ENCODE measurements around the gene VWA8. TPM values are rescaled to one million over a fixed set of nuclear protein-coding genes. Genes with fewer than 3 reads are reported as not detected.
"Not testable (repeated sequence)": the region's sequence is repeated elsewhere in the genome, so short reads cannot be mapped to it uniquely, and the experiment has no call there.

The VWA8 gene
- total and polyA plus RNA-seq, 9 donors = 6.5 to 16.0 (median 9.3) TPM

DNA sequence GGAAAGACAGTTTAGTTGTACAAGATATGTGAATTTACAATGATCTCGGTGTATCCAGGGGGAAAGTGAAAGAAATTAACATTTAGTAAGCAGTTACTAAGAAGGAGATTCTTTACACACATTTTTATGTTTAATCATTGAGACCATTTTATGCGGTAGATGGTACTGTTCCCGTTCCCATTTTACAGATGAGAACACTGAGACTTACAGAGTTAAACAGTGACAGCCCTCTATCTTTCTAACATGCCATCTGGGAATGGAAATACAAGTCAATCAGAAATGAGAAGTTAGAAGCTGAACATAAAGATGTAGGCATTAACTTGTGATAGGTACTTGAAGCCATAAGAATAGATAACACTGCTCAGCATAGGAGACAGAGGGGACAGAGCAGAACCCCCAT lies 144.9 kb downstream of the VWA8 start:
- no CpG with 5 or more reads among the region's 3 CpGs for WGBS (ENCODE audit: insufficient coverage)
- no peak for DNase-seq
- no peaks in the 10 kb centered on the region for H3K4me1 ChIP-seq (ENCODE audit: control insufficient read depth, insufficient read depth, low read length)
- no peak overlapping the region for H3K27ac ChIP-seq (ENCODE audit: low read length)
- no peaks in the 10 kb centered on the region for H3K9me3 ChIP-seq (replicated peaks; ENCODE audit: control insufficient read depth, low read depth, low read length)
- H3K4me3 ChIP-seq (ENCODE audit: low read length) = no peak overlapping the region
- H3K27me3 ChIP-seq (ENCODE audit: control insufficient read depth, insufficient read depth, low read length) = no peaks in the 10 kb centered on the region
- no peaks in the 10 kb centered on the region for H3K36me3 ChIP-seq (ENCODE audit: control insufficient read depth, insufficient read depth, low read length)

DNA sequence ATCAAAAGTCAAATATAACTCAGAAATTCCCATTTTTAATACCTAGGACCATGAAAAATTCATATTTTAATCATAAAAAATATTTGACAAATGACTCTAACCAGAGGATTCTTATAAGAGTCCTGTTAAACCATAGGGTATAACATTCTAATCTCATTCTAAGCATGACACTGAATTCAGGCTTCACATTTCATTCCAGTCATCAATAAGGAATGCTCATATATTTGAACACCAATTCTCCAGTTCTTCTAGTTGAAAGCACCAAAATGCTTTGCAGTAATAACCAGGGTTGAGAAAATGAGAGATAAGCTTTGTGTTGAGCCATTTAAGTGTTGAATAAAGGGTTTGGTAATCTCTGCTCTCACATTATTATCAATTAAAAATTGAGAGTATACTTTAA lies 147.5 kb downstream of the VWA8 start:
- no peak for DNase-seq
- Histone ChIP-seq H3K9me3 (replicated peaks; ENCODE audit: control insufficient read depth, low read depth, low read length) (no peaks in the 10 kb centered on the region), H3K36me3 (ENCODE audit: control insufficient read depth, insufficient read depth, low read length) (no peaks in the 10 kb centered on the region), H3K27ac (ENCODE audit: low read length) (no peak overlapping the region), H3K4me3 (ENCODE audit: low read length) (no peak overlapping the region), H3K4me1 (ENCODE audit: control insufficient read depth, insufficient read depth, low read length) (no peaks in the 10 kb centered on the region), H3K27me3 (ENCODE audit: control insufficient read depth, insufficient read depth, low read length) (no peaks in the 10 kb centered on the region)

DNA sequence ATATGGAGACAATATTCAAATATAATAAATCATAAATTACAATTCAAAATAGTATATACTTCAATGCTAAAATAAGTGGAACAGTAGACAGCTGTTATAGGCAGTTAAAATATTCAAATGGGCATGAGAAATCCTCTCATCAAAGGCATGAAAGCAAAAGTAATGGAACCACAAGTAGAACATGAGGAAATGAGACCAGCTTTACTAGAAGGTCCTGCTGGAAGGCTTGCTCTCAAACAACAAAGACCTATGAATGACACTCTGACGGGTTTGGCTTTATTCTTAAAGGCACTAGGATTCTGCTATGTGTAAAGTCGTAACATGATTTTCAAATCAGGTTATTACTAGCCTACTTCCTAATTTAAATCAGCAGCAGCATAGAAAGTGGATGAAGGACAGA lies 148.1 kb downstream of the VWA8 start:
- H3K36me3 ChIP-seq (ENCODE audit: control insufficient read depth, insufficient read depth, low read length) = no peaks in the 10 kb centered on the region
- no peaks in the 10 kb centered on the region for H3K4me1 ChIP-seq (ENCODE audit: control insufficient read depth, insufficient read depth, low read length)

DNA sequence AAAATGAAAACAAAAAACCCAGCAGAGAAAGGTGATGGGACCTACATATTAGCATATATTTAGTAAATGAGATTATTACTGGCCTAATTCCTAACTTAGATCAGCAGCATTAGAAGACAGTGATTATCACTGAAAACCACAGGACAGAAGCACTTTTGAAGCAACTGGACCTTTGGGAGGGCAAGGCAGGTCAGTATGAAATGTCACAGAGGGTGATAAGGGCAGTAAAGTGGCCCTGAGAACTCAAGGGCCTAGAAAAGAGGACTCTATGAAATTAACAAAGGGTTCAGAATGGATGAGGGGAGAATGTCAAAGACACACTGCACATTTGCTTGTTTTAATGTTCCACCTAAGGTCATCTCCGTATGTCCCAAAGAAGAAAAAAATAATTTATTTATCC lies 148.7 kb downstream of the VWA8 start:
- no peak overlapping the region for H3K27ac ChIP-seq (ENCODE audit: low read length)
- no peak for DNase-seq
- no peak overlapping the region for H3K4me3 ChIP-seq (ENCODE audit: low read length)
- no peaks in the 10 kb centered on the region for H3K4me1 ChIP-seq (ENCODE audit: control insufficient read depth, insufficient read depth, low read length)
- no peaks in the 10 kb centered on the region for H3K36me3 ChIP-seq (ENCODE audit: control insufficient read depth, insufficient read depth, low read length)
- WGBS (ENCODE audit: insufficient coverage) = no CpG with 5 or more reads among the region's 1 CpG
- H3K27me3 ChIP-seq (ENCODE audit: control insufficient read depth, insufficient read depth, low read length) = no peaks in the 10 kb centered on the region
- H3K9me3 ChIP-seq (replicated peaks; ENCODE audit: control insufficient read depth, low read depth, low read length) = no peaks in the 10 kb centered on the region

More for the DNA sequence above, 148.1 kb downstream of the VWA8 start:
- no CpG with 5 or more reads among the region's 2 CpGs for WGBS (ENCODE audit: insufficient coverage)
- Histone ChIP-seq H3K4me3 (ENCODE audit: low read length) (no peak overlapping the region), H3K9me3 (replicated peaks; ENCODE audit: control insufficient read depth, low read depth, low read length) (no peaks in the 10 kb centered on the region), H3K27ac (ENCODE audit: low read length) (no peak overlapping the region), H3K27me3 (ENCODE audit: control insufficient read depth, insufficient read depth, low read length) (no peaks in the 10 kb centered on the region)
- no peak for DNase-seq

DNA sequence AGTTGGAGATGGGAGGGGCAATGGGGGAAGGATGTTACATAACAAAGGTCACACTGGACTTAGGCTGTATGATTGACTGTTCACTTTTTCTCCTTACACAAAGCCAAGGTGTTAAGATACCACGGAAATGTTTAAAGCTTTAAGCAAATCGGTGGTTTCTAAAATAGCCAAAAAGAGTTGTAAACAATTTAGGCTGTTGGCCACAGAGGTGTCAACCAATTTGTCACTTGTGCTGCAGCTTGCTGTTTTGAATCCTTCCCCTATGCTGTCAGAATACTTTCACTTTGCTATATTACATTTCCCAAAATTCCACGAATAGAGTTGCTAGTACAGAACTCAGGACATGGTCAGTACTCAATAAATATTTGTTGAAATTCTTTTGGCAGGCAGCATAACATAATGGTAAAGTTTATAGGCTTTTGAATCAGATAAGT lies 149.3 kb downstream of the VWA8 start:
- 40% methylated on average over 1 of the region's 3 CpGs for WGBS (ENCODE audit: insufficient coverage)
- no peaks in the 10 kb centered on the region for H3K36me3 ChIP-seq (ENCODE audit: control insufficient read depth, insufficient read depth, low read length)
- H3K4me3 ChIP-seq (ENCODE audit: low read length) = no peak overlapping the region
- H3K27me3 ChIP-seq (ENCODE audit: control insufficient read depth, insufficient read depth, low read length) = no peaks in the 10 kb centered on the region
- H3K27ac ChIP-seq (ENCODE audit: low read length) = no peak overlapping the region
- no peak for DNase-seq
- H3K4me1 ChIP-seq (ENCODE audit: control insufficient read depth, insufficient read depth, low read length) = no peaks in the 10 kb centered on the region
- no peaks in the 10 kb centered on the region for H3K9me3 ChIP-seq (replicated peaks; ENCODE audit: control insufficient read depth, low read depth, low read length)

DNA sequence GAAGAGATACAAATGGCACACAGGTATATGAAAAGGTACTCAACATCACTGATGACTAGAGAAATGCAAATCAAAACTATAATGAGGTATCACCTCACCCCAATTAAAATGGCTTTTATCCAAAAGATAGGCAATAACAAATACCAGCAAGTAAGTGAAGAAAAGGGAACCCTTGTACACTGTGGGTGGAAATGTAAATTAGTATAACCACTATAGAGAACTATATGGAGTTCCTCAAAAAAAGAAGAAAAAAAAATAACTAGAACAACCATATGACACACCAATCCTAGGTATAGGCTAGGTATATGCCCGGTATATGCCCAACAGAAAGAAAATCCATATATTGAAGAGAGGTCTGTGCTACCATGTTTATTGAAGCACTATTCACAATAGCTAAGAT lies 150.9 kb downstream of the VWA8 start:
- no peak for DNase-seq
- Histone ChIP-seq H3K36me3 (ENCODE audit: control insufficient read depth, insufficient read depth, low read length) (no peaks in the 10 kb centered on the region), H3K4me1 (ENCODE audit: control insufficient read depth, insufficient read depth, low read length) (no peaks in the 10 kb centered on the region), H3K4me3 (ENCODE audit: low read length) (no peak overlapping the region), H3K27me3 (ENCODE audit: control insufficient read depth, insufficient read depth, low read length) (no peaks in the 10 kb centered on the region), H3K9me3 (replicated peaks; ENCODE audit: control insufficient read depth, low read depth, low read length) (no peaks in the 10 kb centered on the region), H3K27ac (ENCODE audit: low read length) (no peak overlapping the region)
- WGBS (ENCODE audit: insufficient coverage) = no CpG with 5 or more reads among the region's 1 CpG

DNA sequence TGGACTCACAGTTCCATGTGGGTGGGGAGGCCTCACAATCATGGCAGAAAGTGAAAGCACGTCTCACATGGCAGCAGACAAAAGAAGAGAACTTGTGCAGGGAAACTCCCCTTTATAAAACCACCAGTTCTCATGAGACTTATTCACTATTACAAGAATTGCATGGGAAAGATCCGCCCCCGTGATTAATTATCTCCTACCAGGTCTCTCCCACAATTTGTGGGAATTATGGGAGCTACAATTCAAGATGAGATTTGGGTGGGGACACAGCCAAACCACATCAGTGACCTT lies 157.5 kb downstream of the VWA8 start:
- not testable (repeated sequence) for H3K4me3 ChIP-seq (ENCODE audit: low read length); H3K36me3 ChIP-seq (ENCODE audit: control insufficient read depth, insufficient read depth, low read length); DNase-seq; H3K27me3 ChIP-seq (ENCODE audit: control insufficient read depth, insufficient read depth, low read length); H3K4me1 ChIP-seq (ENCODE audit: control insufficient read depth, insufficient read depth, low read length); H3K9me3 ChIP-seq (replicated peaks; ENCODE audit: control insufficient read depth, low read depth, low read length); H3K27ac ChIP-seq (ENCODE audit: low read length)
- no CpG with 5 or more reads among the region's 3 CpGs for WGBS (ENCODE audit: insufficient coverage)

DNA sequence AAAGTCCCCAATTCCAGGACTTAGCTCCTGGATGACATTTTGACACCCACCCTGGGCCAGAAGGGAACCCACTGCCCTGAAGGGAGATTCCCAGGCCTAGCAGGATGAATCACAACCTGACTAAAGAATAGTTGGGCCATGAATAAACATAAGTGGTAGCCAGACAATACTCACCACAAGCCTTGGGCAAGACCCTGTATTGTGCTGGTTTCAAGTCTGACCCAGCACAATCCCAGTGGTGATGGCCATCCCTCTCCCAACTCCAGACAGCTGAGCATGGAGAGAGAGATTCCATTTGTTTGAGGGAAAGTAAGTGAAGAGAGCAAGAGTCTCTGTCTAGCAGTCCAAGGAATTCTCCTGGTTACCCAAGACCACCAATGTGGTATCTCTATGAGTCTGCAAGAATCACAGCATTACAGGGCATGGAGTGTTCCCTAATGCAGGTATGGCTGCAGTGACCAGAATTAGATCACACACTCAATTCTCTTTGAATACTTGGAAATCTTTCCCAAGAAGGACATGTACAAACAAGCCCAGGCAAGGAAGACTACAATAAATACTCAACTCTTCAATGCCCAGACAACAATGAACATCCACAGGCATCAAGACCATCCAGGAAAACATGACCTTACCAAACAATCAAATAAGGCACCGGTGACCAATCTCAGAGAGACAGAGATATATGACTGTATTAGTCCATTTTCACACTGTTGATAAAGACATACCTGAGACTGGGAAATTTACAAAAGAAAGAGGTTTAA lies 158.0 kb downstream of the VWA8 start:
- Histone ChIP-seq H3K27me3 (ENCODE audit: control insufficient read depth, insufficient read depth, low read length) (no peaks in the 10 kb centered on the region), H3K27ac (ENCODE audit: low read length) (no peak overlapping the region), H3K36me3 (ENCODE audit: control insufficient read depth, insufficient read depth, low read length) (peaks cover 4% of the 10 kb centered on the region), H3K4me1 (ENCODE audit: control insufficient read depth, insufficient read depth, low read length) (no peaks in the 10 kb centered on the region), H3K9me3 (replicated peaks; ENCODE audit: control insufficient read depth, low read depth, low read length) (no peaks in the 10 kb centered on the region), H3K4me3 (ENCODE audit: low read length) (no peak overlapping the region)
- no CpG with 5 or more reads among the region's 1 CpG for WGBS (ENCODE audit: insufficient coverage)
- no peak for DNase-seq

DNA sequence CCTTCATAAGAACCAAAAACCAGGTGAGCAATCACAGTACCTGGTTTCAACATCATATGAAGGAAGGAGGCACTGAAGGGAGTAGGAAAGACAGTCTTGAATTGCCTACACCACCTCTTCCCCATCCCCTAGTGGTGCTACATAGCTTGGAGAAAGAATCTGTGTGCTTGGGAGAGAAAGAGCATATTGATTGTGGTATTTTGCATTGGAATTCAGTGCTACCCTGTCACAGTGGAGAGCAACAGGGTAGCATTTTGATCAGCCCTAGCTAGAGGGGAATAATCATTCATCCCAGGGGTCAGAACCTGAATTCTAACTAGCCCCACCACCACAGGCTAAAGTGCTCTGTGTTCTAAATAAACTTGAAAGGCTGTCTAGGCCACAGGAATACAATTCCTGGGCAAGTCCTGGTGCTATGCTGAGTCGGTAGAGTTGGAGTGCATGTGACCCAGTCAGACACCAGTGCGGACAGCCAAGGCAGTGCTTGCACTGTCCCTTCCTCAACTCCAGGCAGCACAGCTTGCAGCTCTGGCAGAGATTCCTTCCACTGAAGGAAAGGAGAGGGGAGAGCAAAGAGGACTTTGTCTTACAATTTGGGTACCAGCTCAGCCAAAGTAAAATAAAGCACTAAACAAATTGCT lies 158.7 kb downstream of the VWA8 start:
- H3K27ac ChIP-seq (ENCODE audit: low read length) = no peak overlapping the region
- no peak for DNase-seq
- H3K27me3 ChIP-seq (ENCODE audit: control insufficient read depth, insufficient read depth, low read length) = no peaks in the 10 kb centered on the region
- no peaks in the 10 kb centered on the region for H3K4me1 ChIP-seq (ENCODE audit: control insufficient read depth, insufficient read depth, low read length)
- H3K4me3 ChIP-seq (ENCODE audit: low read length) = no peak overlapping the region
- no peaks in the 10 kb centered on the region for H3K9me3 ChIP-seq (replicated peaks; ENCODE audit: control insufficient read depth, low read depth, low read length)
- H3K36me3 ChIP-seq (ENCODE audit: control insufficient read depth, insufficient read depth, low read length) = peaks cover 4% of the 10 kb centered on the region
- WGBS (ENCODE audit: insufficient coverage) = 100% methylated on average over 2 of the region's 2 CpGs

DNA sequence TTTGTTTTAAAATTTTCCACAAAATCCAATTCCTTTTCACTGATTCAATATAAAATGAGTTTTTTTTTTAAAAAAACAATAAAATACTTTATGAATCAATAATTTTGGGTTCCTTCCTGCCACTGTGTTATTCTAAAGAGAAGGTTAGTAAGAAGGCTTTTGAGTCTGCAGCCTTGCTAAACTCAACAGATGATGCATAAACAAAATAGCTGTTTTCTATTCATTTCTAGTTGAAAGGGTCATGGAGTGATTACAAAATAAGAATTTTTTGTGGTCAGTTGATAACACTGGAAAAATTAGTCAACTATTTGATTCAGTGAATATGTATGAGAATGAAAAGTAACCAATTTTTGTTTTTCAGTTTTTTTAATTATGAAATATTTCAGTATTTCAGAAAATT lies 169.9 kb downstream of the VWA8 start:
- Histone ChIP-seq H3K4me3 (ENCODE audit: low read length) (no peak overlapping the region), H3K27ac (ENCODE audit: low read length) (no peak overlapping the region), H3K27me3 (ENCODE audit: control insufficient read depth, insufficient read depth, low read length) (no peaks in the 10 kb centered on the region), H3K9me3 (replicated peaks; ENCODE audit: control insufficient read depth, low read depth, low read length) (no peaks in the 10 kb centered on the region), H3K36me3 (ENCODE audit: control insufficient read depth, insufficient read depth, low read length) (no peaks in the 10 kb centered on the region), H3K4me1 (ENCODE audit: control insufficient read depth, insufficient read depth, low read length) (no peaks in the 10 kb centered on the region)
- DNase-seq = no peak

DNA sequence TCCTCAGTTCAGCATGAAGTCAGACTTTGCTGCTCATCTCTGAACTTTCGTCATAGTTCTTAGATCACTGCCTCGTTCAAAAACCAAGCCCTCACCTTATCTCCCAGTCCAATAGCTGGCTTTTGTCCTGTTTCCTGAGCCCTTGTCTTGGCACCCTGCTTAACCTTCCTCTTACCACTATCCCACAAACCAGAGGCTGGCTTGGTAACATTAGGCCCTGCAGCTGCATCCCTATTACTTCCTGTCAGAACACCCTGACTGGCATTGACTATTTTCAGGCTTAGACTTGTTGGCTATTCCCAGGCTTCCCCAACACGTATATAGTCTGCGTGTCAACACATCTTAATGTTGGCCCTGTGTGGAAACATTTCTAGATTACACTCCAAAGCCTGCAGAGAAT lies 172.4 kb downstream of the VWA8 start:
- 77% methylated on average over 3 of the region's 4 CpGs for WGBS (ENCODE audit: insufficient coverage)
- DNase-seq = peak; percentile 25
- Histone ChIP-seq H3K27me3 (ENCODE audit: control insufficient read depth, insufficient read depth, low read length) (no peaks in the 10 kb centered on the region), H3K4me3 (ENCODE audit: low read length) (no peak overlapping the region), H3K9me3 (replicated peaks; ENCODE audit: control insufficient read depth, low read depth, low read length) (no peaks in the 10 kb centered on the region), H3K36me3 (ENCODE audit: control insufficient read depth, insufficient read depth, low read length) (no peaks in the 10 kb centered on the region), H3K27ac (ENCODE audit: low read length) (peak overlapping the region; percentile 15), H3K4me1 (ENCODE audit: control insufficient read depth, insufficient read depth, low read length) (no peaks in the 10 kb centered on the region)
